Adipocyte (in vitro differentiated cells): ENCODE results near the gene KRT13.
"Not testable (repeated sequence)": the region's sequence is repeated elsewhere in the genome, so short reads cannot be mapped to it uniquely, and the experiment has no call there.

Experiments used
- DNase-seq: peaks from one replicate; pipeline ENCODE4 v3.0.0-alpha.2; 2015; ENCODE audit warnings: low read depth
- H3K27me3 ChIP-seq: replicated peaks from 2 replicates; pipeline ENCODE4 v1.7.0; 2013; ENCODE audit warnings: mild to moderate bottlenecking, low read length, moderate library complexity; ENCODE audit not compliant: control insufficient read depth, insufficient read depth
- H3K36me3 ChIP-seq: 2 replicates; pipeline ENCODE4 v1.7.0; 2013; ENCODE audit warnings: low read length, mild to moderate bottlenecking, moderate library complexity; ENCODE audit not compliant: control insufficient read depth, insufficient read depth, severe bottlenecking
- H3K4me1 ChIP-seq: 2 replicates; pipeline ENCODE4 v1.7.0; 2013; ENCODE audit warnings: mild to moderate bottlenecking, low read length, moderate library complexity; ENCODE audit not compliant: control insufficient read depth, insufficient read depth
- H3K4me3 ChIP-seq: 2 replicates; pipeline ENCODE4 v1.7.0; 2013; ENCODE audit warnings: mild to moderate bottlenecking, low read length, moderate library complexity
- H3K9ac ChIP-seq: 2 replicates; pipeline ENCODE4 v1.7.0; 2013; ENCODE audit warnings: mild to moderate bottlenecking, low read length, moderate library complexity
- H3K9me3 ChIP-seq: 2 replicates; pipeline ENCODE4 v1.7.0; 2013; ENCODE audit warnings: mild to moderate bottlenecking, low read length, moderate library complexity; ENCODE audit not compliant: control insufficient read depth

Gene KRT13

GRCh38 chr17:41545829-41546410 is 40.5 kb upstream of the KRT13 start:
- H3K9ac ChIP-seq: no peak overlapping the region
- no peaks in the 10 kb centered on the region for H3K36me3 ChIP-seq
- peaks cover 9% of the 10 kb centered on the region for H3K9me3 ChIP-seq
- H3K27me3 ChIP-seq: no peaks in the 10 kb centered on the region
- no peak overlapping the region for H3K4me3 ChIP-seq
- DNase-seq: no peak
- peaks cover 28% of the 10 kb centered on the region for H3K4me1 ChIP-seq

GRCh38 chr17:41544935-41545334 is 39.5 kb upstream of the KRT13 start:
- Histone ChIP-seq H3K4me1 (peaks cover 26% of the 10 kb centered on the region), H3K9me3 (peaks cover 9% of the 10 kb centered on the region), H3K4me3 (no peak overlapping the region), H3K9ac (no peak overlapping the region), H3K27me3 (no peaks in the 10 kb centered on the region), H3K36me3 (no peaks in the 10 kb centered on the region)
- DNase-seq: no peak

GRCh38 chr17:41544491-41544892 is 39.1 kb upstream of the KRT13 start:
- Histone ChIP-seq H3K9ac (no peak overlapping the region), H3K4me3 (no peak overlapping the region), H3K4me1 (peaks cover 21% of the 10 kb centered on the region), H3K27me3 (no peaks in the 10 kb centered on the region), H3K9me3 (peaks cover 9% of the 10 kb centered on the region), H3K36me3 (no peaks in the 10 kb centered on the region)
- no peak for DNase-seq

GRCh38 chr17:41542786-41543185 is 37.4 kb upstream of the KRT13 start:
- H3K4me3 ChIP-seq, H3K9ac ChIP-seq, DNase-seq, H3K9me3 ChIP-seq, H3K27me3 ChIP-seq, H3K4me1 ChIP-seq, H3K36me3 ChIP-seq: not testable (repeated sequence)

GRCh38 chr17:41542357-41542756 is 36.9 kb upstream of the KRT13 start:
- H3K4me3 ChIP-seq: no peak overlapping the region
- no peaks in the 10 kb centered on the region for H3K27me3 ChIP-seq
- H3K36me3 ChIP-seq: no peaks in the 10 kb centered on the region
- H3K9ac ChIP-seq: no peak overlapping the region
- H3K4me1 ChIP-seq: peaks cover 7% of the 10 kb centered on the region
- peaks cover 9% of the 10 kb centered on the region for H3K9me3 ChIP-seq
- no peak for DNase-seq

GRCh38 chr17:41540921-41541625 is 35.7 kb upstream of the KRT13 start:
- Histone ChIP-seq H3K9me3 (no peaks in the 10 kb centered on the region), H3K4me3 (no peak overlapping the region), H3K9ac (no peak overlapping the region), H3K36me3 (no peaks in the 10 kb centered on the region), H3K4me1 (peaks cover 7% of the 10 kb centered on the region), H3K27me3 (no peaks in the 10 kb centered on the region)
- no peak for DNase-seq

GRCh38 chr17:41539979-41540701 is 34.7 kb upstream of the KRT13 start:
- H3K4me1 ChIP-seq: peaks cover 7% of the 10 kb centered on the region
- no peak for DNase-seq
- no peaks in the 10 kb centered on the region for H3K27me3 ChIP-seq
- H3K4me3 ChIP-seq: no peak overlapping the region
- H3K36me3 ChIP-seq: no peaks in the 10 kb centered on the region
- H3K9ac ChIP-seq: no peak overlapping the region
- H3K9me3 ChIP-seq: no peaks in the 10 kb centered on the region

- H3K36me3 ChIP-seq: no peaks in the 10 kb centered on the region
- H3K4me1 ChIP-seq: peaks cover 7% of the 10 kb centered on the region
- H3K9me3 ChIP-seq: no peaks in the 10 kb centered on the region
- H3K4me3 ChIP-seq: no peak overlapping the region
- H3K9ac ChIP-seq: no peak overlapping the region
- no peaks in the 10 kb centered on the region for H3K27me3 ChIP-seq
- no peak for DNase-seq
Observed at GRCh38 chr17:41539071-41539492, 33.7 kb upstream of the KRT13 start.

GRCh38 chr17:41538565-41538991 is 33.2 kb upstream of the KRT13 start:
- H3K4me1 ChIP-seq: peaks cover 7% of the 10 kb centered on the region
- DNase-seq: no peak
- H3K27me3 ChIP-seq: no peaks in the 10 kb centered on the region
- no peaks in the 10 kb centered on the region for H3K9me3 ChIP-seq
- no peak overlapping the region for H3K9ac ChIP-seq
- no peak overlapping the region for H3K4me3 ChIP-seq
- H3K36me3 ChIP-seq: no peaks in the 10 kb centered on the region

- H3K9ac ChIP-seq: no peak overlapping the region
- DNase-seq: no peak
- H3K27me3 ChIP-seq: no peaks in the 10 kb centered on the region
- H3K9me3 ChIP-seq: no peaks in the 10 kb centered on the region
- H3K36me3 ChIP-seq: no peaks in the 10 kb centered on the region
- no peak overlapping the region for H3K4me3 ChIP-seq
- H3K4me1 ChIP-seq: peaks cover 7% of the 10 kb centered on the region
Observed at GRCh38 chr17:41537990-41538389, 32.6 kb upstream of the KRT13 start.

- H3K4me1 ChIP-seq: peaks cover 7% of the 10 kb centered on the region
- no peaks in the 10 kb centered on the region for H3K27me3 ChIP-seq
- no peaks in the 10 kb centered on the region for H3K36me3 ChIP-seq
- no peaks in the 10 kb centered on the region for H3K9me3 ChIP-seq
- DNase-seq: no peak
- H3K9ac ChIP-seq: no peak overlapping the region
- no peak overlapping the region for H3K4me3 ChIP-seq
Observed at GRCh38 chr17:41537614-41537954, 32.2 kb upstream of the KRT13 start.
